Neural cell (in vitro differentiated cells): Measurements from ENCODE around the gene ARHGAP6.

Source experiments
- CTCF ChIP-seq: fragments of 450-650 bp; IDR thresholded peaks from 2 replicates; pipeline ENCODE4 v1.5.1; 2014; ENCODE audit warnings: antibody characterized with exemption, mild to moderate bottlenecking, moderate library complexity; ENCODE audit not compliant: poor library complexity, severe bottlenecking
- EP300 ChIP-seq: fragments of 450-650 bp; conservative IDR thresholded peaks from 2 replicates; pipeline ENCODE4 v1.6.1; 2014; ENCODE audit warnings: antibody characterized with exemption, mild to moderate bottlenecking, moderate library complexity; ENCODE audit not compliant: poor library complexity, severe bottlenecking
- EZH2 ChIP-seq: fragments of 200-600, 300-800 bp; shearing (Covaris generic), sonication (generic); IDR thresholded peaks from 2 replicates; pipeline ENCODE4 v1.6.1; 2014; ENCODE audit warnings: antibody characterized with exemption, low read length, borderline replicate concordance, mild to moderate bottlenecking; ENCODE audit not compliant: insufficient read depth, poor library complexity, severe bottlenecking
- MXI1 ChIP-seq: fragments of 450-650 bp; conservative IDR thresholded peaks from 2 replicates; pipeline ENCODE4 v1.6.1; 2014; ENCODE audit warnings: antibody characterized with exemption, mild to moderate bottlenecking; ENCODE audit not compliant: poor library complexity, severe bottlenecking
- POLR2AphosphoS5 ChIP-seq: IDR thresholded peaks from 2 replicates; pipeline ENCODE4 v1.6.1; 2012
- RAD21 ChIP-seq: fragments of 450-650 bp; conservative IDR thresholded peaks from 2 replicates; pipeline ENCODE4 v1.6.1; 2014; ENCODE audit warnings: antibody characterized with exemption, mild to moderate bottlenecking, moderate library complexity
- TAF1 ChIP-seq: IDR thresholded peaks from 2 replicates; pipeline ENCODE4 v1.6.1; 2012; ENCODE audit warnings: low read depth

GRCh38 chrX:11626351-11626750, 39.4 kb downstream of the ARHGAP6 start:
- no peak for TF ChIP-seq CTCF
- no peak for TF ChIP-seq EZH2
- TF ChIP-seq EP300, result no peak
- no peak for TF ChIP-seq POLR2AphosphoS5
- TF ChIP-seq RAD21, result no peak
- no peak for TF ChIP-seq TAF1
- no peak for TF ChIP-seq MXI1
